GM21723 (cell line): ENCODE measurements around the gene POLR3A.
"Not testable (repeated sequence)": the region's sequence is repeated elsewhere in the genome, so short reads cannot be mapped to it uniquely, and the experiment has no call there.

Experiments used
- ATAC-seq: cut with Tn5 transposase; IDR thresholded peaks from one replicate; pipeline ENCODE4 v1.9.1; 2021; ENCODE audit warnings: mild to moderate bottlenecking, moderate library complexity; ENCODE audit not compliant: unreplicated experiment

POLR3A gene

GRCh38 chr10:78029269-78030226 is at the start of gene POLR3A:
Gene POLR3A (minus strand): TSS chr10:78029515. CDS start chr10:78029407, 108 bp downstream.
- ATAC-seq, result peak; percentile 56

- no peak for ATAC-seq
These were observed 49.4 kb upstream of the POLR3A start for GRCh38 chr10:78078539-78079330.

GRCh38 chr10:78075806-78076205 is 46.5 kb upstream of the POLR3A start:
- not testable (repeated sequence) for ATAC-seq

- no peak for ATAC-seq
These were observed 43.2 kb upstream of the POLR3A start for GRCh38 chr10:78072504-78072903.

- ATAC-seq, result no peak
These were observed 42.5 kb upstream of the POLR3A start for GRCh38 chr10:78071857-78072179.

GRCh38 chr10:78071140-78071856 is 42.0 kb upstream of the POLR3A start:
- ATAC-seq, result no peak

- ATAC-seq, result no peak
These were observed 41.4 kb upstream of the POLR3A start for GRCh38 chr10:78070726-78071125.

- ATAC-seq, result not testable (repeated sequence)
These were observed 40.7 kb upstream of the POLR3A start for GRCh38 chr10:78070064-78070463.

- no peak for ATAC-seq
These were observed 39.8 kb upstream of the POLR3A start for GRCh38 chr10:78069151-78069550.

- ATAC-seq, result no peak
These were observed 37.6 kb upstream of the POLR3A start for GRCh38 chr10:78066728-78067430.

- no peak for ATAC-seq
These were observed 36.7 kb upstream of the POLR3A start for GRCh38 chr10:78066012-78066411.

GRCh38 chr10:78065611-78066010 is 36.3 kb upstream of the POLR3A start:
- ATAC-seq, result no peak

- ATAC-seq, result not testable (repeated sequence)
These were observed 35.6 kb upstream of the POLR3A start for GRCh38 chr10:78064919-78065318.

- ATAC-seq, result no peak
These were observed 33.9 kb upstream of the POLR3A start for GRCh38 chr10:78063236-78063635.

- no peak for ATAC-seq
These were observed 33.0 kb upstream of the POLR3A start for GRCh38 chr10:78062296-78062695.

- ATAC-seq, result no peak
These were observed 30.8 kb upstream of the POLR3A start for GRCh38 chr10:78059906-78060702.

- no peak for ATAC-seq
These were observed 29.2 kb upstream of the POLR3A start for GRCh38 chr10:78058562-78058961.

- no peak for ATAC-seq
These were observed 24.0 kb upstream of the POLR3A start for GRCh38 chr10:78053211-78053868.

- ATAC-seq, result no peak
These were observed 20.5 kb upstream of the POLR3A start for GRCh38 chr10:78049851-78050250.
